ENCODE results near the gene KRT8. TPM values are rescaled to one million over a fixed set of nuclear protein-coding genes. Genes with fewer than 3 reads are reported as not detected.

The KRT8 gene
- total RNA-seq, 1 donor from 2014 or later = 1,341 TPM

GRCh38 chr12:52901715-52902541 lies 2.9 kb downstream of the KRT8 start:
- Histone ChIP-seq H3K36me3 (ENCODE audit: control insufficient read depth, insufficient read depth, low read length) (peaks cover 6% of the 10 kb centered on the region), H3K4me3 (ENCODE audit: low read depth, low read length) (no peak overlapping the region), H3K27me3 (ENCODE audit: control insufficient read depth, insufficient read depth, low read length) (no peaks in the 10 kb centered on the region)
- DNase-seq (ENCODE audit: low read depth) = no peak
- no peak for TF ChIP-seq CTCF (IDR thresholded peaks at IDR 0.05; ENCODE audit: insufficient read depth, low read length, poor library complexity, severe bottlenecking)

- no peak for TF ChIP-seq CTCF (IDR thresholded peaks at IDR 0.05; ENCODE audit: insufficient read depth, low read length, poor library complexity, severe bottlenecking)
Measured at GRCh38 chr12:52900896-52901714, 3.8 kb downstream of the KRT8 start.

GRCh38 chr12:52900166-52900895 lies 4.5 kb downstream of the KRT8 start:
- Histone ChIP-seq H3K27me3 (ENCODE audit: control insufficient read depth, insufficient read depth, low read length) (no peaks in the 10 kb centered on the region), H3K36me3 (ENCODE audit: control insufficient read depth, insufficient read depth, low read length) (peaks cover 6% of the 10 kb centered on the region), H3K4me3 (ENCODE audit: low read depth, low read length) (no peak overlapping the region)
- no peak for DNase-seq (ENCODE audit: low read depth)
- TF ChIP-seq CTCF (IDR thresholded peaks at IDR 0.05; ENCODE audit: insufficient read depth, low read length, poor library complexity, severe bottlenecking) = no peak

More at GRCh38 chr12:52900896-52901714, 3.8 kb downstream of the KRT8 start:
- H3K36me3 ChIP-seq (ENCODE audit: control insufficient read depth, insufficient read depth, low read length) = peaks cover 6% of the 10 kb centered on the region
- no peak overlapping the region for H3K4me3 ChIP-seq (ENCODE audit: low read depth, low read length)
- DNase-seq (ENCODE audit: low read depth) = no peak
- H3K27me3 ChIP-seq (ENCODE audit: control insufficient read depth, insufficient read depth, low read length) = no peaks in the 10 kb centered on the region

GRCh38 chr12:52899338-52900035 lies 5.4 kb downstream of the KRT8 start:
- Histone ChIP-seq H3K4me3 (ENCODE audit: low read depth, low read length) (no peak overlapping the region), H3K36me3 (ENCODE audit: control insufficient read depth, insufficient read depth, low read length) (peaks cover 6% of the 10 kb centered on the region), H3K27me3 (ENCODE audit: control insufficient read depth, insufficient read depth, low read length) (no peaks in the 10 kb centered on the region)
- no peak for TF ChIP-seq CTCF (IDR thresholded peaks at IDR 0.05; ENCODE audit: insufficient read depth, low read length, poor library complexity, severe bottlenecking)
- no peak for DNase-seq (ENCODE audit: low read depth)

Data from kidney epithelial cell (primary cell).